Type B pancreatic cell (in vitro differentiated cells): Measurements from ENCODE around the gene SVIL. TPM values are rescaled to one million over a fixed set of nuclear protein-coding genes. Genes with fewer than 3 reads are reported as not detected.
"Not testable (repeated sequence)": the region's sequence is repeated elsewhere in the genome, so short reads cannot be mapped to it uniquely, and the experiment has no call there.

Experiments used
- DNase-seq: peaks from one replicate; pipeline ENCODE4 v3.0.0; 2021; ENCODE audit warnings: mixed read lengths; ENCODE audit not compliant: unreplicated experiment; ENCODE audit errors: extremely low spot score
- H3K27ac Mint-ChIP-seq: 2 replicates; pipeline ENCODE4 v1.8.0; 2021; ENCODE audit warnings: mild to moderate bottlenecking, mixed read lengths
- H3K27me3 Mint-ChIP-seq: 2 replicates; pipeline ENCODE4 v1.8.0; 2021; ENCODE audit warnings: mixed read lengths
- H3K36me3 Mint-ChIP-seq: 2 replicates; pipeline ENCODE4 v1.8.0; 2021; ENCODE audit warnings: mixed read lengths
- H3K4me1 Mint-ChIP-seq: one replicate; pipeline ENCODE4 v1.8.0; 2021; ENCODE audit warnings: mixed read lengths; ENCODE audit not compliant: unreplicated experiment
- H3K4me3 Mint-ChIP-seq: 2 replicates; pipeline ENCODE4 v1.8.0; 2021; ENCODE audit warnings: mild to moderate bottlenecking, mixed read lengths
- H3K9me3 Mint-ChIP-seq: 2 replicates; pipeline ENCODE4 v1.8.0; 2021; ENCODE audit warnings: mixed read lengths
- total RNA-seq: library from RNA; stranded (reverse); gene quantifications from 2 replicates; pipeline ENCODE4 v1.2.1, GENCODE V29; 2021; ENCODE audit warnings: low replicate concordance
- TF ChIP-seq, protein P1 (sequence below): fragments of 200-600 bp; sonication (generic); conservative IDR thresholded peaks from 2 replicates; pipeline ENCODE4 v1.5.0; 2021; ENCODE audit warnings: antibody characterized with exemption, mild to moderate bottlenecking

Gene SVIL
- total RNA-seq, 1 donor from 2014 or later = 171 TPM

DNA sequence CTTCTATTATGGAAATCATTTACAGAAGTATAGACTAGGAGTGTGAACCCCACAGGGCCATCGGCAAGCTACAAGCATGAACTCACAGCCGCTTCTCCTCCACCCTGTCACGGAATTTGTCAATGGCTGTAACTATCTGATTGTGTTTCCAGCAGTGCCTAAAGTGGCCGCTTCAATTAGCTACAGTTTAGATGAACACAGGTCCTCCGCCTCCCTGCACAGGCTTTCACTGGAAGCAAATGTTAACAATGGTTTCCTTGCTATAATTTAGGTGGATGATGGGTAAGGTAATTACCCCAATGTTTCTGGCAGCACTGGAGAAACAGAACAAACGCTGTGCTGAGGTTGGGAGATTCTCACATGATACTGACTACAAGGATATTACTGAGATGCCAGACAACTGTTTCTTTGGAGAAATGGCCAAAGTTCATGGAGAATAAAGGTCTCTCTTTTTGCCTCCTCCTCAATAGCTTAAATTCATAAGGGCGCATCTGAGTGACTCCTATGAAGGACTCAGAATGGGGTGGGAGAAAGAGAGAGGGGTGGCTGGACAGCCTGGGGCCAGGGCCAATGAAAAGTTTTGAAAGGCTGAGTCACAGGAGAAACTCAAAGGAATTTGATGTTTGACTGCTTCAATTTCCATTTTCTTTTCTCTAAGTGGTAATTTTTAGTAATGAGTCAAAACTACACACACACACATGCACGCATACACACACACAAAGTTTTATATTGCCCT, 78.9 kb downstream of the SVIL start:
- Mint-ChIP-seq H3K27ac (peak overlapping the region; percentile 37), H3K36me3 (peaks cover 39% of the 10 kb centered on the region), H3K4me1 (peaks cover 15% of the 10 kb centered on the region), H3K27me3 (no peaks in the 10 kb centered on the region), H3K4me3 (peak overlapping the region; percentile 7), H3K9me3 (no peaks in the 10 kb centered on the region)
- TF ChIP-seq, protein P1, sequence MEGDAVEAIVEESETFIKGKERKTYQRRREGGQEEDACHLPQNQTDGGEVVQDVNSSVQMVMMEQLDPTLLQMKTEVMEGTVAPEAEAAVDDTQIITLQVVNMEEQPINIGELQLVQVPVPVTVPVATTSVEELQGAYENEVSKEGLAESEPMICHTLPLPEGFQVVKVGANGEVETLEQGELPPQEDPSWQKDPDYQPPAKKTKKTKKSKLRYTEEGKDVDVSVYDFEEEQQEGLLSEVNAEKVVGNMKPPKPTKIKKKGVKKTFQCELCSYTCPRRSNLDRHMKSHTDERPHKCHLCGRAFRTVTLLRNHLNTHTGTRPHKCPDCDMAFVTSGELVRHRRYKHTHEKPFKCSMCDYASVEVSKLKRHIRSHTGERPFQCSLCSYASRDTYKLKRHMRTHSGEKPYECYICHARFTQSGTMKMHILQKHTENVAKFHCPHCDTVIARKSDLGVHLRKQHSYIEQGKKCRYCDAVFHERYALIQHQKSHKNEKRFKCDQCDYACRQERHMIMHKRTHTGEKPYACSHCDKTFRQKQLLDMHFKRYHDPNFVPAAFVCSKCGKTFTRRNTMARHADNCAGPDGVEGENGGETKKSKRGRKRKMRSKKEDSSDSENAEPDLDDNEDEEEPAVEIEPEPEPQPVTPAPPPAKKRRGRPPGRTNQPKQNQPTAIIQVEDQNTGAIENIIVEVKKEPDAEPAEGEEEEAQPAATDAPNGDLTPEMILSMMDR = no peak
- no peak for DNase-seq

DNA sequence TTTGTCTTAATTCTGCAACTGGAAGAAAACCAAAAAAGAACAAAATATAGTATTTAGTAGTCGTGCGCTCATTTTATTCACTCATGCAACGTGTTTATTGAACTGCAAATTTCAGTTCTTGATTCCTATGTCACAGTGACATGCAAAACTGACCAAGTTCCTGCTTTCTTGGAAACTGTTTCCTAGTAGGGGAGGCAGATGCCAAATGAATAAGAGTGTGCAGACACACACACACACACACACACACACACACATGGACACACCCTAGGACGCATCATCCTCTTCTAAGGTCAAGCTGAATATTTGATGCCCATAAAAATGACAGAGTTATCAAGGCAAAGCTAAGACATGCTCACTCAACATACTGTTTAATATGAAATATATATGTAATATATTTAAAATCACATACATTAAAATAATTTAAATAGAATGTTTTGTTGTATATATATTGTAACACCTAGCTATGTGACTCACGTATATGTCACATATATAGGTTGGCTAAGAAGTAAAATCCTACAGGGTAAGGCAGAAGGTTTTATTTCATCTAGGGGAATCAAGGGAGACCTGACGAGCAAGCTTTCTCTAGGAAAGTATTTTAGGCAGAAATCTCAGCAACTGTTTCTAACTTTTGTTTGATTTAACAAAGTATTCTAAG, 79.6 kb downstream of the SVIL start:
- no peak for DNase-seq
- no peak overlapping the region for H3K4me3 Mint-ChIP-seq
- H3K9me3 Mint-ChIP-seq = no peaks in the 10 kb centered on the region
- H3K4me1 Mint-ChIP-seq = peaks cover 15% of the 10 kb centered on the region
- no peaks in the 10 kb centered on the region for H3K27me3 Mint-ChIP-seq
- H3K27ac Mint-ChIP-seq = peak overlapping the region; percentile 37
- TF ChIP-seq, protein P1 = no peak
- peaks cover 45% of the 10 kb centered on the region for H3K36me3 Mint-ChIP-seq

- DNase-seq = no peak
- H3K4me3 Mint-ChIP-seq = no peak overlapping the region
- TF ChIP-seq, protein P1 = peak; percentile 60
- H3K9me3 Mint-ChIP-seq = no peaks in the 10 kb centered on the region
- H3K36me3 Mint-ChIP-seq = peaks cover 40% of the 10 kb centered on the region
- no peaks in the 10 kb centered on the region for H3K27me3 Mint-ChIP-seq
- H3K27ac Mint-ChIP-seq = peak overlapping the region; percentile 37
- H3K4me1 Mint-ChIP-seq = peaks cover 15% of the 10 kb centered on the region
These were observed 80.1 kb downstream of the SVIL start for GRCh38 chr10:29554660-29555059.

GRCh38 chr10:29553544-29554250, 81.1 kb downstream of the SVIL start:
- TF ChIP-seq, protein P1 = no peak
- DNase-seq = no peak
- Mint-ChIP-seq H3K4me3 (no peak overlapping the region), H3K36me3 (peaks cover 37% of the 10 kb centered on the region), H3K27me3 (no peaks in the 10 kb centered on the region), H3K4me1 (peaks cover 15% of the 10 kb centered on the region), H3K27ac (peak overlapping the region; percentile 72), H3K9me3 (no peaks in the 10 kb centered on the region)

GRCh38 chr10:29553116-29553515, 81.7 kb downstream of the SVIL start:
- not testable (repeated sequence) for H3K4me3 Mint-ChIP-seq, H3K27me3 Mint-ChIP-seq, H3K9me3 Mint-ChIP-seq, H3K27ac Mint-ChIP-seq, DNase-seq
- Mint-ChIP-seq H3K36me3 (peaks cover 43% of the 10 kb centered on the region), H3K4me1 (peaks cover 15% of the 10 kb centered on the region)

DNA sequence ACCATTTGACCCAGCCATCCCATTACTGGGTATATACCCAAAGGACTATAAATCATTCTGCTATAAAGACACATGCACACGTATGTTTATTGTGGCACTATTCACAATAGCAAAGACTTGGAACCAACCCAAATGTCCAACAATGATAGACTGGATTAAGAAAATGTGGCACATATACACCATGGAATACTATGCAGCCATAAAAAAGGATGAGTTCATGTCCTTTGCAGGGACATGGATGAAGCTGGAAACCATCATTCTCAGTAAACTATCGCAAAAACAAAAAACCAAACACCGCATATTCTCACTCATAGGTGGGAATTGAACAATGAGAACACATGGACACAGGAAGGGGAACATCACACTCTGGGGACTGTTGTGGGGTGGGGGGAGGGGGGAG, 85.3 kb downstream of the SVIL start:
- H3K27me3 Mint-ChIP-seq = not testable (repeated sequence)

More for the DNA sequence above, 85.3 kb downstream of the SVIL start:
- not testable (repeated sequence) for H3K9me3 Mint-ChIP-seq, H3K4me3 Mint-ChIP-seq, DNase-seq, H3K27ac Mint-ChIP-seq, H3K4me1 Mint-ChIP-seq
- H3K36me3 Mint-ChIP-seq = peaks cover 29% of the 10 kb centered on the region
